Smooth muscle cell of the brain vasculature (primary cell): ENCODE measurements around the gene C1R.
A peak's percentile ranks its signal among the peaks of the same experiment; 100 is the strongest.
"Not testable (repeated sequence)": the region's sequence is repeated elsewhere in the genome, so short reads cannot be mapped to it uniquely, and the experiment has no call there.

Experiments
- DNase-seq: peaks from one replicate; pipeline ENCODE4 v3.0.0-alpha.2; 2012; ENCODE audit warnings: low read depth, low spot score

The C1R gene

DNA sequence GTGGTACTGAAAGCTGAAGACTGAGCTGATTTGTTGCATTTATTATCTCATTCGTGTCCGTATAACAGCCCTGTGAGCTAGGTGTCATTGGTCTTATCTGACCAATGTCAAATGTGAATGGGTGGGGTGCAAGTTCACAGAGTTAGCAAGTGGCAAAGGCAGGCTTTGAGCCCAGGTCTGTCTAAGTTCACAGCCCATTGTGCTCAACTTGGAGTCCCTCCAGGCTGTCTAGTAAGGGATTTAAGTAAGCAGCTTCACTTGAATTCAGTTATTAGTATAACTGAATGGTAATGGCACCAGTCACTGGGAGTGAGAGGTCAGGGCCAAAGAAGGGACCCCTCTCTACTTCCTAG, 23.3 kb downstream of the C1R start:
- DNase-seq = no peak

DNA sequence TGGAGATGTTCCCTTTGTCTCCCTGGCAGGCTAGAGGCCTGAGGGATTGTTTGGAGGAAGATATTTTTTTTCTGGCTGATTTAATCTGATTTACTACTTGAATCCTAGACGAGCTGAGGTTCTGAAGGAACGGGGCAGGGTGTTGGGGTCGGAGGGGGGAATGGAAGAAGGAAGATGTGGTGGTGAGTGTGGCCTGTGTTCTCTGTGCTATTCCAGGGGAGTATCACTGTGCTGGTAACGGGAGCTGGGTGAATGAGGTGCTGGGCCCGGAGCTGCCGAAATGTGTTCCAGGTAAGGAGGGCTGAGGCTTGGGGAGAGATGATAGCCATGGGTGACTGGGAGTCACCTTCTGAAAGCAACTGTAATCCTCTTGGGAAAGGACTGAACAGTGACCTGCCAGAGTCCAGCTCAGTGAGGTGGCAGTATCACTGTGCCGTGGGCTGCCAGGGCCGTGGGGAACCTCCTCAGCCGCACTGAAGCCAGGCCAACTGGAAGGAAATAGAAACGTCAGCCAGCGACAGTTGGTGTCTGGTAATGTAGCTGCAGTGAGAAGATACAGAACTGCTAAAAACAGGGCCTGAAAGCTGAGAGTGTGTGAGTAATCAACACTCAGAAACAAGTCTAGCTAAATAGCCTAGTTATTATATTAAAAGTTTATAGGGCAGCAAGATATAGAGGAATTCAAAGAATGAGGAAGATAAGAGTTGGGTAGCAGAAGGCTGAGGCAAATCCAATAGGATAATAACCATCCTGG, 23.8 kb downstream of the C1R start:
- DNase-seq = no peak

DNA sequence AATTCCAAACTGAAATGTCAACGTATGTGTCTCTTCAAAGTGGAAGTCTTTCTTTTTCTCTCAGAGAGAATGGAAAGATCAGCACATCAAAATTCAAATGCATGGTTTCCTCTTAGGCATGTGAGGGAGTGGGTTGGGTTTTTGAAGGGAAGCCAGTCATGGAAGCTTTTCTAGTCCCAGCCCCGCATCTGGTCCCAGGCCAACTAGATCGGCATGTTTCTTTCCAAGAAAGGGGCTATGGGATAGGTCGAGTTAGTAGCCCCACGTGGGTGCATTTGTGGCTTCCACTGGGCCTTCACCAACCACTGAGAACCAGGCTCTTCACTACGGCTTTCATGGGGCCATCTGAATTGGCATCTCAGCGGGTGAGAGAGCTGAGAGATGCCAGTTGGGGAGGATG, 25.1 kb downstream of the C1R start:
- no peak for DNase-seq

DNA sequence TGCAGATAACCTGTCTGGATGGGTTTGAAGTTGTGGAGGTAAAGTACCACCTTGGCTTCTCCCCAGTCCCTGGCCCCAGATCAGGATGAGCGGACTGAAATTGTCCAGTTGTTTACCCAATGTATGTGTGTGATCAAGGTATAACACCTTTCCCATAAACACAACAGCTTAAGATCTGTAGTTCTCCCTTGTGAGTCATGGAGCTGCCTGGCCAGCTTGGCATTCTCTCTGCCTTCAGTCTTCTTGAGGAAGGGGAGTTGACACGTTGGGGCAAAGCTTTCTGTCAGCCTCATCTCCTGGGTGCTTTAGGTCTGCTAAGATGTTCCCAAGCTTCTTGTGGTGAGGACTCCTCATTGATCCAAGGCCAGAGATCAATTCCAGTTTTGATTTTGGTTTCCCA, 25.6 kb downstream of the C1R start:
- no peak for DNase-seq

DNA sequence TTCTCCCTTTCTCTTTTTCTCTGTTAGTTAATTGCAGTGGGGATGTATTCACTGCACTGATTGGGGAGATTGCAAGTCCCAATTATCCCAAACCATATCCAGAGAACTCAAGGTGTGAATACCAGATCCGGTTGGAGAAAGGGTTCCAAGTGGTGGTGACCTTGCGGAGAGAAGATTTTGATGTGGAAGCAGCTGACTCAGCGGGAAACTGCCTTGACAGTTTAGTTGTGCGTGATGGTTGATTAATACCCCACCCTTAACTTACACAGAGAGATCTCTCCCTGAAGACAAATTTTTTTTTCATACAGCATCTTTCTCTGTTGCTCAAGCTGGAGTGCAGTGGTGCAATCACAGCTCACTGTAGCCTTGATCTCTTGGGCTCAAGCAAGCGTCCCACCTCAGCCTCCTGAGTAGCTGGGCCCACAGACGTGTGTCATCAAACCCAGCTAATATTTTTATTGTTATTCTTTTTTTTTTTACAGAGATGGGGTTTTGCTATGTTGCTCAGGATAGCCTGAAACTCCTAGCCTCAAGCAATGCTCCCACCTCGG, 27.1 kb downstream of the C1R start:
- DNase-seq = no peak

DNA sequence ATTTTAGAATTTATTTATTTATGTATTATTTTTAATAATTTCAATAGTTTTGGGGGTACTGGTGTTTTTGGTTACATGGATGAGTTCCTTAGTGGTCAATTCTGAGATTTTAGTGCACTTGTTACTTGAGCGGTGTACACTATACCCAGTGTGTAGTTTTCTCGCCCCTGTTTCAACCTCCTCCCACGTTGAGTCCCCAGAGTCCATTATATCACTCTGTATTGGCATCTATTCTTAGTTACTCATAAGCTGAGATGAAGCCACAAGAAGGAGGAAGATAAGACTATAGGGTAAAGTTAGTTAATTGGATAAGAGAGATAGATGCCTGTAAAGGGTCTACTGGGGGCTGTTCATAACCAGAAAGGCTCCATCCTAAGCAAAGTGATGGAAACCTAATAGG, 27.7 kb downstream of the C1R start:
- DNase-seq = no peak

DNA sequence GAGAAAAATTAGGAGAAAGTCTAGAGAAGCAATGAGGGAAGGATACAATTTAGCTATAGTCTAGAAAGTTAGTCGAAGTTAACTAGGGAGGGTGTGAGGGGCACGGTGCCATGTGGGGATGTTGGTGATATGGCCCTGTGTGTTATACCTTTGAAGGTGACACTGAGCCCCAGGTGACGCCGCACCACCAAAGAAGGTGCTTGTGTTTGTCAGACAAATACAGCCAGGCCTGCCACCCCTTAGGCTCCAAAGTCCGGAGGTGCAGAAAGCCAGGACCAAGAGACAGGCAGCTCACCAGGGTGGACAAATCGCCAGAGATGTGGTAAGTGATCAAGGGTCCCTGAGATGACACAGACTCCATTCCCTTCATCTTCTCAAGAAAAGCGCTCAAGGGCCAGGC, 30.6 kb downstream of the C1R start:
- no peak for DNase-seq

DNA sequence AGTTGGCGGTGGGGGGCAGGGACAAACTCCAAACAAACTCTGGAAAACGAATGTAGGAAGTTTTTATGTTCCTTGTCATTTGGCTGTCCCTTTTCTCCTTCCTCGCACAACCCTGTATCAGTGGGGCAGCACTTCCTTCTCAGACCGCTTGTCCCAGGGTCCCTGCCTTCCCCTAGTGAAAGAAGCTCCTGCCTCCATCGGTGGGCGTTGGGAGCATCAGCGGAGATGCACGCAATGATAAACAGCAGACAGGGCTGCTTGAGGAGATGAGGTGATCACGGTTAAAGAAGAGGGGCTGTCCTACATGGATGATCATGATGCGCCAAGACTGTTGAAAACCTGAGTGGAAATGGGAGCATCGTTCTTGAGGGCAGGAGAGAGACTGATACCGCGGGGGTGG, 31.1 kb downstream of the C1R start:
- DNase-seq = no peak

DNA sequence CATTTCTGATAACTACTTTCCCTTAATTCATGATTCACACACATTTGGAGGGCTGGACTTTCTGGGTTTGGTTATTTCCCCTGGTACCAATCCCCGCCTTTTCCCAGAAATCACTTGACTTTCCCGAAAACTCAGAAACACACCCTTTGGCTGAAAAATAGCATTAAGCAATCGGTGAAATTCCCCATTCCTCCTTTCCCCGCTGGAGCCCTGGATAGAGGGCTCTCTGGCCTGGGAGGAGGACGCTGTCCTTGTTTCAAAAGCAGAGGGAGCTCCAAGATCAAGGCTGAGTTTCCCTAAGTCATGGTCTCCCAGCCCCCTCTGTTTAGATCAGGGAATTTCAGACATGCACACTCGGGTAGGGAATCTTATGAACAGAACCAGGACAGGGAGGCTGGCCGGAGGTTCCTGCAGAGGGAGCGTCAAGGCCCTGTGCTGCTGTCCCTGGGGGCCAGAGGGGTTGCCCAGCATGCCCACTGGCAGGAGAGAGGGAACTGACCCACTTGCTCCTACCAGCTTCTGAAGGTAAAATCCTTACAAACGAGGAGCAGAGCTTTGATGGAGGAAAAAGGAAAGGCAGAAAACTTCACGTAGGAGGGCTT, 31.8 kb downstream of the C1R start, which contains the start of gene C1S:
TSS of gene C1S (plus strand) at position 366 of the 602 bp plus-strand sequence. CDS start 1,195 bp downstream, outside the sequence.
- peak; percentile 92 for DNase-seq

DNA sequence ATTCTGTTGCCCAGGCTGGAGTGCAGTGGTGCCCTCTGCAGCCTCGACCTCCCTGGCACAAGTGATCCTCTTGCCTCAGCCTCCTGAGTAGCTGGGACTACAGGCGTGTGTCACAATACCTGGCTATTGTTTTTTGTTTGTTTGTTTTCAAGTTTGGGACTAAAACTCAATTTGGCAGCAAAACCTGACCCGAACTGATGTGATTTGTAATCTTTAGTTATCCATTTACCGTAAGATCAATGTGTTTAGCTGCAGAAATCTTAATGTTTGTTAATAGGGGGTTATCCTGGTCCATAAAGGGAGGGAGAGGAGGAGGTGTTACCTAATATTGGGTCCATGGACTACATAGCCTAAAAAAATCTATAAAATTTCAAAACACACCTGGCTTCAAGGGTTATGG, 32.5 kb downstream of the C1R start:
- no peak for DNase-seq

DNA sequence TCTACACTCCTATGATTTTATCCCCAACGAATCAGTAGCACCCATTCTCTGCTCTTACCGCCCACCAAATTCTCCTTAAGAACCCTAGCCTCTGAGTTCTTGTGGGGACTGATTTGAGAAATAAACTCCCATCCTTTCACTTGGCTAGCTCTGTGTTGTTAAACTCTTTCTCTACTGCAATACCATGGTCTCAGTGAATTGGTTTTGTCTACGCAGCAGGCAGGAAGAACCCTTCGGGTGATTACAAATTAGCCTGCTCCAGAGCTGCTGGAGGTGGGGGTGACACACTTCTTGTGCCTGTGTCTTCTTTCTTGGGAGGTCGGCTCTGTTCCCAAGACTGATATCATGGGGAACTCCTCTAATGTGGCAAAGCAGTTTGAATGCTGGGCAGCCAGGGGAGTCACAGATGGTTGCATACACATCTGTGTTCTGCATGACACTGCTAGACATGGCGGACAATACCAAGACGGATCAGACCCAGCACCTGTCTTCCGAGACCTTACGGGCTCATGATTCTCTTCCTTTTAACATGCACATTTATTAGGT, 33.3 kb downstream of the C1R start:
- no peak for DNase-seq

DNA sequence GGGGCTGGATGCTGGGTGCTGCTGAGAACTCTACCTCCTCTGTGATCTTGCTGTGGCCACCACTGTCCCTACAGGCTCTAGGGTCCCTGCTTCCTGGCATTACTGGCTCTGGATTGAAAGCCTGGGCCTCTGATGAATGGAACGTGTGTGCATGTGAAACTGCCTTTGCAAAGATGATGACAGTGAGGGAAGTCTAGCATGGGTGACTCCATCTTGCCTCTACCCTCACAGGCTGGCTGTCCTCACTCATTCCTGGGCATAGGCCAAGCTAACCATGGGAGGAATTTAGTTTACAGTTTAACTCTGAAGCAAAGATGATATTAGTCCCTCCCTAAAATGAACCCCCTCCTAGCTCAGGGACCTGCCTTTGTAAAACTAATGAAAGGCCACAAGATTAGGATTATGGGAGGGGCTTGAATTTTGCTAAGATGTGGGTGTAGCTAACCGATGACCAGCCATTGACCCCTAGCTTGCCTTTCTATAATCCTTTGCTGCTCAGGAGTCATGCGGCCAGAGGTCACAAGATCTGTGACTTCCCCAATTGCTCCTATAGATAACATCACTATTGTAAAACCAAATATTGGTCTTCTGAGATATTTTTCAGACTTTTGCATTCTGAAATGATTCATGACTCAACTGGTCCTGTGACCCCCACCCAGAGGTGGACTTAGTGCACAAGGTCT, 33.9 kb downstream of the C1R start:
- DNase-seq = no peak

DNA sequence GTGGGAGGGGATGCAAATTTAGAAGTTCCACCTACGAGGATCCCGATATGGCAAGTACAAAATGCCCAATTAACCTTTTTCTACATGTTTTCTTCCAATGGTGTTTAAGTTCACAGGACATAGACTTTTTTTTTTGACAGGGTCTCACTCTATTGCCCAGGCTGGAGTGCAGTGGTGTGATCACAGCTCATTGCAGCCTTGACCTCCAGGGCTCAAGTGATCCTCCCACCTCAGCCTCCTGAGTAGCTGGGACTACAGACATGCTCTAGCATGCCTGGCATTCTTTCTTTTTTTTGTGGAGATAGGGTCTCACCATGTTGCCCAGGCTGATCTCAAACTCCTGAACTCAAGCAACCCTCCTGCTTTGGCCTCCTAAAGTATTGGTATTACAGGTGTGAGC, 36.5 kb downstream of the C1R start:
- DNase-seq = not testable (repeated sequence)

DNA sequence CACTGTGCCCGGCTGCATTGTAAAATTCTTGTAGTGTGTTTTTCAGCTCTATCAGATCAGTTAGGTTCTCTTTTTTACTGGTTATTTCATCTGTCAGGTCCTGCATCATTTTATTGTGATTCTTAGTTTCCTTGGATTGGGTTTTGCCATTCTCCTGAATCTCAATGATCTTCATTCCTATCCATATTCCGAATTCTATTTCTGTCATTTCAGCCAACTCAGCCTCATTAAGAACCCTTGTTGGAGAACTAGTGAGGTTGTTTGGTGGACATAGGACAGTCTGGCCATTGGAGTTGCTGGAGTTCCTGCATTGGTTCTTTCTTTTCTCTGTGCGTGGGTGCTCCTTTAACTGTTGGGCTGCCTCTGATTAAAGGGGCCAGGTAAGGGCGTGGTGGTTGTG, 37.3 kb downstream of the C1R start:
- DNase-seq = no peak

DNA sequence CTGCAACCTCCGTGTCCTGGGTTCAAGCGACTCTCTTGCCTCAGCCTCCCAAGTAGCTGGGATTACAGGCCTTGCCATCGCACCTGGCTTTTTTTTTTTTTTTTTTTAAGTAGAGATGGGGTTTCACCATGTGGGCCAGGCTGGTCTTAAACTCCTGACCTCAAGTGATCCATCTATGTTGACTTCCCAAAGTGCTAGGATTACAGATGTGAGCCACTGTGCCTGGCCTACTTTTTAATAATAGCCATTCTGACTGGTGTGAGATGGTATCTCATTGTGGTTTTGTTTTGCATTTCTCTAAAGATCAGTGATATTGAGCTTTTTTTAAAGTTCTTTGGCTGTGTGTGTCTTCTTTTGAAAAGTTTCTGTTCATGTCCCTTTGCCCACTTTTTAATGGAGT, 42.3 kb downstream of the C1R start:
- not testable (repeated sequence) for DNase-seq

DNA sequence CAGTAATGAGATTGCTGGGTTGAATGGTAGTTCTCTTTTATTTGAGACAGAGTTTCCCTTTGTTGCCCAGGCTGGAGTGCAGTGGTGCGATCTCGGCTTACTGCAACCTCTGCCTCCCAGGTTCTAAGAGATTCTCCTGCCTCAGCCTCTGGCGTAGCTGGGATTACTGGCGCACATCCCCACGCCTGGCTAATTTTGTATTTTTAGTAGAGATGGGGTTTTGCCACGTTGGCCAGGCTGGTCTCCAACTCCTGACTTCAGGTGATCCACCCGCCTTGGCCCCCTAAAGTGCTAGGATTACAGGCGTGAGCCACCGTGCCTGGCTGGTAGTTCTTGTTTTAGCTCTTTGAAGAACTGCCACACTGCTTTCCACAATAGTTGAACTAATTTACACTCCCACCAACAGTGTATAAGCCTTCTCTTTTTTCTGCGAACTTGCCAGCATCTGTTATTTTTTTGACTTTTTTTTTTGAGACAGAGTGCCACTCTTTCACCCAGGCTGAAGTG, 42.7 kb downstream of the C1R start:
- DNase-seq = not testable (repeated sequence)

DNA sequence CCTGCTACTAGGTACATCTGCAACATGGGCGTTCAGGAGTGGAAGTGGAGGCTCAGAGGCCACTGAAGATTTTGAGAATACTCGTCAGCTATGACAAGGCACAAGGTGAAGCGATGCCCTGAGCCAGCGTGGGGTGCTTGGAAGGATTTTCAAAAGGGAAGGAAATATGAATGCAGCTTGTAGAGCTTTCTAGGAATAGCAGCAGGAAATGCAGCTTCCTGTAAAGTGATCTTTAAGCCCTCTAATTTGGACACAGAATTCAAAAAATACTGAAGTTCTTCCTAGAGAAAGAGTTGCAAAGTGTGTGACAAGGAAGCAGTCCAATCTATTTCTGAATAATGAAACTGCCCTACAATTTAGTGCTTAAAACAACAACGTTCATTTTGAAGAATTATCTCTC, 44.9 kb downstream of the C1R start:
- DNase-seq = no peak

DNA sequence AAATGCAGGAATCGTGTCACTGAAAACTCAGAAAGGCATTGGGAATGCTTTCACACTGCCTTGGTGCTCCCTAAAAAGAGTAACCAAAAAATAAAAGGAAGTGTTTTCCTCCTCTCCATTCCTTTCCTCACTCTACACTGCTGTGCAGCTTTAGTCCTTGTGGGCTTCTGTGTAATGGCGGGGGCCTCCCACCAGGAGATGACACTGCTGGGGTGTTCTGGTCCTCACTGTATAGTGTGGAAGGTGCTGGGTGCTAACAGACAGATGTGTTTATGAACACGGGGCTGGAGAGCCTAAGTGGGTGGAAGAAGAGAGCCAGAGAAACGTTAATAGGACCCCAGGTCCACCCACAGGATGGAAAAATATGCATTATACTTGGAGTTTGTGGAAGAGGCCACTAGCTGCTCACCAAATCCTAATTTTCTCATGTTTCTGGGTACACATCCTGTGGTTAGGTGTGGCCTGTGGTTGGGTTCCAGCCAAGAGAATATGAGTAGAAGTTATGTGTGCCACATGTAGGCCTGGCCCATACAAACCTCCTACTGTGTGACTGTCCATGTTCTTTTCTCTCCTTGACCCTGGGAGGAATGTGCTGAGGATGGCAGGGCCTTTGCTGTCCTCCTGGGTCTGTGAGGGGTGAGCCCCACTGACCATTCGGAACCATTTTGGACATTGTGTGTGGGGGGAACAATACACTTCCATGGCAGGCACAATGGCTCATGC, 45.7 kb downstream of the C1R start:
- DNase-seq = no peak

DNA sequence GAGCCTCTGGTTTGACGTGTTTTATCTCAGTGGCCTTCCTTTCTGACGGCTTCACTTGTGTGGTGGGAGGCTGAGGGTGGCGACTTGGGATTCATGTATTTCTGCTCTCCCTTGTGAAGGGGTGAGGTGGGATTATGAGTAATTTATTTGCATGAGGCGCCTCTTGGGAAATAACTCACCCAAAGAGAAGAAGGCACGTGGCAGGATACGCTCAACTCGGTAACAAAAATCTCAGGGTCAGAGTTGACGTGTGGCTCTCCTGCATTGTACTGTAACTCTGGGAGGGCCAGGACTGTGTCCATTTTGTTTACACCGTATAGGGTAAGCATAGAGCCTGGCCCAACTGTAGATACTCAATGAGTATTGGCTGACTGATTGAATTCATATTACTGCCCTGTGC, 46.3 kb downstream of the C1R start:
- DNase-seq = no peak

DNA sequence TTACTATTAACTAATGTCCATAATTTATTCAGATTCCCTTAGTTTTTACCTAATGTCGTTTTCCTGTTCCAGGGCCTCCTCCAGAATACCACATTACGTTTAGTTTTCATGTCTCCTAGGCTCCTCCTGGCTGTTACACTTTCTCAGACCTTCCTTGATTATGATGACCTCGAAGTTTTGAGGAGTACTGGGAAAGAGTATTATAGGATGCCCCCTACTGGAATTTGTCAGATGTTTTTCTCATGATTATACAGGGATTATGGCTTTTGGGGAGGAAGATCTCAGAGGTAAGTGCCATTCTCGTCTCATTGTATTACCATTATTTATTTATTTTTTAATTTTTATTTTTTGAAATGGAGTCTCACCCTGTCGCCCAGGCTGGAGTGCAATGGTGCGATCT, 49.4 kb downstream of the C1R start:
- DNase-seq = no peak

DNA sequence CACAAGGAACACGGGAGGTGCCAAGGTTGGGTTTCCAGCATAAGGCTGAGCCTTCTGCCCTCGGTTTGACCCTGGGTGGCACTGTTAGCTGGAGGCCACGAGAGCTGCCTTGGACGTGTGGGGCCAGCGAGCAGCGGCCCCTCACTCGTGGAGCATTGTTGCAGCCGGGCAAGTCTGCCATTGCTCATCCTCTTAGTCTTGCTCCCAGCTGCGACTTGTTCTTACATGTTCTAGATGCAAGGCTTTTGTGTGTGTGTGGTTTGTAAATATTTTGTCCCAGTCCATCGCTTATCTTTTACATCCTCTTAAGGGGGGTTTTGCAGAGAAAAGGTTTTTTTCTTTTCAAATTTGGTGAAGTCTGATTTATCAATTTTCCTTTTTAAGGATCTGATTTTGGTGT, 52.8 kb downstream of the C1R start:
- no peak for DNase-seq

DNA sequence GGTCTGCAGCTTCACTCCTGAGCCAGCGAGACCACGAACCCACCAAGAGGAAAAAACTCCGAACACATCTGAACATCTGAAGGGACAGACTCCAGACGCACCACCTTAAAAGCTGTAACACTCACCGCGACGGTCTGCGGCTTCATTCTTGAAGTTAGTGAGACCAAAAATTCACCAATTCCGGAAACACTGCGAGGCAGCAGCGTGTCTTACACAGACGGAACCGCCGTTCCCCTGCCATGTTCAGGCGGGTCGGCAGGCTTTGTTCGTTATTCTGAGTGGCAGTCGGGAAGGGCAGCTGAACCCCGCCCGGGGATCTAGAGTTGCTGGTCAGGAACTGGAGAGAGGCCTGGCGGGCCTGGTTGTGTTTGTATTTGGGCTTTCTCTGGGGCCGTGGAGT, 53.7 kb downstream of the C1R start:
- DNase-seq = no peak
